T-helper 17 cell (primary cell): ENCODE results near the gene WSCD2. TPM values are rescaled to one million over a fixed set of nuclear protein-coding genes. Genes with fewer than 3 reads are reported as not detected.

Experiments
- ATAC-seq: fragments of 150-1000 bp; cut with Tn5 transposase; 2 replicates; pipeline ENCODE4 v1.10.0; 2021; ENCODE audit warnings: mild to moderate bottlenecking, moderate library complexity
- DNase-seq, 3 donors: peaks; one replicate each; pipeline versions ENCODE4 v3.0.0 to v3.0.0-alpha.2; 2020 to 2021
- H3K9me3 ChIP-seq: one replicate; pipeline ENCODE4 v1.7.0; 2013; ENCODE audit warnings: low read length, mild to moderate bottlenecking; ENCODE audit not compliant: control insufficient read depth, poor library complexity, severe bottlenecking
- H3K27ac Mint-ChIP-seq: one replicate; pipeline ENCODE4 v1.8.0; 2022; ENCODE audit warnings: mild to moderate bottlenecking, moderate library complexity, mixed read lengths
- H3K27me3 Mint-ChIP-seq: one replicate; pipeline ENCODE4 v1.8.0; 2022; ENCODE audit warnings: mixed read lengths
- H3K36me3 Mint-ChIP-seq: one replicate; pipeline ENCODE4 v1.8.0; 2022; ENCODE audit warnings: low read depth, mixed read lengths
- H3K4me1 Mint-ChIP-seq: one replicate; pipeline ENCODE4 v1.8.0; 2022; ENCODE audit warnings: mild to moderate bottlenecking, mixed read lengths
- H3K4me3 Mint-ChIP-seq: one replicate; pipeline ENCODE4 v1.8.0; 2022; ENCODE audit warnings: mild to moderate bottlenecking, moderate library complexity, mixed read lengths
- total RNA-seq, 4 donors: library from RNA in 2 of 4; stranded (reverse) in 2 of 4; gene quantifications; one replicate each; pipeline ENCODE4 v1.2.3 and lab custom pipeline; 2022 to 2026

WSCD2 gene
- total RNA-seq, 2 donors from 2014 or later, result 0.60 TPM; not detected in 1

- DNase-seq, result no peak
- no peaks in the 10 kb centered on the region for H3K9me3 ChIP-seq
- Mint-ChIP-seq H3K4me3 (no peak overlapping the region), H3K27ac (no peak overlapping the region), H3K4me1 (no peaks in the 10 kb centered on the region), H3K36me3 (no peaks in the 10 kb centered on the region), H3K27me3 (peaks cover 30% of the 10 kb centered on the region)
- ATAC-seq, result no peak
Measured at GRCh38 chr12:108231109-108231905, 102.2 kb downstream of the WSCD2 start.

- DNase-seq (no peak), ATAC-seq (no peak)
- H3K36me3 Mint-ChIP-seq, result no peaks in the 10 kb centered on the region
- H3K9me3 ChIP-seq, result no peaks in the 10 kb centered on the region
- H3K27me3 Mint-ChIP-seq, result peaks cover 30% of the 10 kb centered on the region
- H3K4me1 Mint-ChIP-seq, result no peaks in the 10 kb centered on the region
- H3K4me3 Mint-ChIP-seq, result no peak overlapping the region
- no peak overlapping the region for H3K27ac Mint-ChIP-seq
Measured at GRCh38 chr12:108231909-108232434, 102.9 kb downstream of the WSCD2 start.

GRCh38 chr12:108232565-108232964 lies 103.5 kb downstream of the WSCD2 start:
- Mint-ChIP-seq H3K4me3 (no peak overlapping the region), H3K27ac (no peak overlapping the region), H3K4me1 (no peaks in the 10 kb centered on the region), H3K27me3 (peaks cover 30% of the 10 kb centered on the region), H3K36me3 (no peaks in the 10 kb centered on the region)
- H3K9me3 ChIP-seq, result no peaks in the 10 kb centered on the region
- DNase-seq, result no peak
- ATAC-seq, result no peak

- H3K9me3 ChIP-seq, result no peaks in the 10 kb centered on the region
- DNase-seq, result no peak
- H3K4me3 Mint-ChIP-seq, result no peak overlapping the region
- no peak overlapping the region for H3K27ac Mint-ChIP-seq
- H3K36me3 Mint-ChIP-seq, result no peaks in the 10 kb centered on the region
- ATAC-seq, result no peak
- H3K4me1 Mint-ChIP-seq, result no peaks in the 10 kb centered on the region
- H3K27me3 Mint-ChIP-seq, result peaks cover 38% of the 10 kb centered on the region
Measured at GRCh38 chr12:108234158-108234557, 105.1 kb downstream of the WSCD2 start.

- no peaks in the 10 kb centered on the region for H3K36me3 Mint-ChIP-seq
- H3K4me1 Mint-ChIP-seq, result no peaks in the 10 kb centered on the region
- no peak for DNase-seq
- H3K27me3 Mint-ChIP-seq, result peaks cover 38% of the 10 kb centered on the region
- ATAC-seq, result no peak
- no peak overlapping the region for H3K27ac Mint-ChIP-seq
- H3K4me3 Mint-ChIP-seq, result no peak overlapping the region
- no peaks in the 10 kb centered on the region for H3K9me3 ChIP-seq
Measured at GRCh38 chr12:108235197-108235984, 106.3 kb downstream of the WSCD2 start.

- no peaks in the 10 kb centered on the region for H3K4me1 Mint-ChIP-seq
- ATAC-seq, result no peak
Measured at GRCh38 chr12:108235985-108236263, 106.8 kb downstream of the WSCD2 start.

GRCh38 chr12:108236366-108236765 lies 107.3 kb downstream of the WSCD2 start:
- no peaks in the 10 kb centered on the region for H3K9me3 ChIP-seq
- no peaks in the 10 kb centered on the region for H3K36me3 Mint-ChIP-seq

More at GRCh38 chr12:108235985-108236263, 106.8 kb downstream of the WSCD2 start:
- DNase-seq, result no peak
- Mint-ChIP-seq H3K27me3 (peaks cover 32% of the 10 kb centered on the region), H3K27ac (no peak overlapping the region), H3K36me3 (no peaks in the 10 kb centered on the region), H3K4me3 (no peak overlapping the region)
- no peaks in the 10 kb centered on the region for H3K9me3 ChIP-seq

GRCh38 chr12:108237272-108237671 lies 108.2 kb downstream of the WSCD2 start:
- Mint-ChIP-seq H3K4me3 (no peak overlapping the region), H3K36me3 (no peaks in the 10 kb centered on the region), H3K27ac (no peak overlapping the region), H3K27me3 (peaks cover 29% of the 10 kb centered on the region), H3K4me1 (no peaks in the 10 kb centered on the region)
- ATAC-seq, result no peak
- H3K9me3 ChIP-seq, result no peaks in the 10 kb centered on the region
- no peak for DNase-seq

More at GRCh38 chr12:108236366-108236765, 107.3 kb downstream of the WSCD2 start:
- ATAC-seq (no peak), DNase-seq (no peak)
- H3K27ac Mint-ChIP-seq, result no peak overlapping the region
- H3K27me3 Mint-ChIP-seq, result peaks cover 30% of the 10 kb centered on the region
- no peaks in the 10 kb centered on the region for H3K4me1 Mint-ChIP-seq
- H3K4me3 Mint-ChIP-seq, result no peak overlapping the region

- Mint-ChIP-seq H3K36me3 (no peaks in the 10 kb centered on the region), H3K27me3 (peaks cover 22% of the 10 kb centered on the region), H3K4me3 (no peak overlapping the region), H3K27ac (no peak overlapping the region), H3K4me1 (no peaks in the 10 kb centered on the region)
- no peak for DNase-seq
- H3K9me3 ChIP-seq, result no peaks in the 10 kb centered on the region
- no peak for ATAC-seq
Measured at GRCh38 chr12:108238474-108238873, 109.4 kb downstream of the WSCD2 start.

GRCh38 chr12:108239378-108239777 lies 110.3 kb downstream of the WSCD2 start:
- no peak overlapping the region for H3K27ac Mint-ChIP-seq
- no peaks in the 10 kb centered on the region for H3K9me3 ChIP-seq
- DNase-seq, result no peak

GRCh38 chr12:108240027-108240785 lies 111.1 kb downstream of the WSCD2 start:
- peaks cover 35% of the 10 kb centered on the region for H3K27me3 Mint-ChIP-seq
- H3K4me3 Mint-ChIP-seq, result no peak overlapping the region
- no peaks in the 10 kb centered on the region for H3K36me3 Mint-ChIP-seq

More at GRCh38 chr12:108239378-108239777, 110.3 kb downstream of the WSCD2 start:
- no peak for ATAC-seq
- Mint-ChIP-seq H3K4me1 (no peaks in the 10 kb centered on the region), H3K27me3 (peaks cover 31% of the 10 kb centered on the region), H3K4me3 (no peak overlapping the region), H3K36me3 (no peaks in the 10 kb centered on the region)

GRCh38 chr12:108240928-108241327 lies 111.8 kb downstream of the WSCD2 start:
- DNase-seq, result no peak
- Mint-ChIP-seq H3K4me1 (no peaks in the 10 kb centered on the region), H3K36me3 (no peaks in the 10 kb centered on the region), H3K4me3 (no peak overlapping the region), H3K27ac (no peak overlapping the region), H3K27me3 (peaks cover 38% of the 10 kb centered on the region)
- H3K9me3 ChIP-seq, result no peaks in the 10 kb centered on the region
- ATAC-seq, result no peak

More at GRCh38 chr12:108240027-108240785, 111.1 kb downstream of the WSCD2 start:
- DNase-seq (no peak), ATAC-seq (no peak)
- H3K4me1 Mint-ChIP-seq, result no peaks in the 10 kb centered on the region
- H3K27ac Mint-ChIP-seq, result no peak overlapping the region
- no peaks in the 10 kb centered on the region for H3K9me3 ChIP-seq
